T-helper 1 cell treated with Interleukin-12 subunit alpha and Interleukin-12 subunit beta and Interleukin-4 antibody, amounts not matched to agents 30 μg/mL and 1 μg/mL, for 36 hours (primary cell): ENCODE data around the gene SLC6A6.

Experiments
- H3K27ac Mint-ChIP-seq: one replicate; pipeline ENCODE4 v1.8.0; 2021; ENCODE audit warnings: mild to moderate bottlenecking, mixed read lengths
- H3K27me3 Mint-ChIP-seq: one replicate; pipeline ENCODE4 v1.8.0; 2021; ENCODE audit warnings: low read depth, mixed read lengths
- H3K36me3 Mint-ChIP-seq: one replicate; pipeline ENCODE4 v1.8.0; 2021; ENCODE audit warnings: low read depth, mixed read lengths
- H3K4me1 Mint-ChIP-seq: one replicate; pipeline ENCODE4 v1.8.0; 2021; ENCODE audit warnings: low read depth, mixed read lengths
- H3K4me3 Mint-ChIP-seq: one replicate; pipeline ENCODE4 v1.8.0; 2021; ENCODE audit warnings: mild to moderate bottlenecking, moderate library complexity, mixed read lengths
- H3K9me3 Mint-ChIP-seq: one replicate; pipeline ENCODE4 v1.8.0; 2021; ENCODE audit warnings: mixed read lengths

The SLC6A6 gene

DNA sequence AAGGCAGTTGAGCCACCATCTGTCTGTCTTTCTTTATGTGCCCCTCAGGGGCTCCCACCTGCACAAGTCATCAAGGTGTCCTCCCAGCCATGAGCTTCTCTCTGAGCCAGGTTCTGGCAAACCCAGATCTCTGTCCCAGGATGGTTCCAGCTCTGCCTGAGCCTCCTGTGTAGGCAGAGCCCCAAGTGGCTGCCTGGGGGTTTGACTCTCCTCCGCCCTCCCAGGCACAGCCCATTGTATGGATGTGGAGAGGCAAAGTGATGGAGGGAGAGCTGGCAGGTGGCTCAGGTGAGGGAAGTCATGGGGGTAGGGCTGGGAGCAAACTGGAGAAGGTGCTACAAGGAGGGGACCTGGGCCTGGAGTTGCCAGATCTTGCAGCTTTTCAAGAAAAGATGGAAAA is 80.9 kb downstream of the SLC6A6 start:
- H3K4me3 Mint-ChIP-seq, result no peak overlapping the region
- no peaks in the 10 kb centered on the region for H3K4me1 Mint-ChIP-seq
- H3K9me3 Mint-ChIP-seq, result no peaks in the 10 kb centered on the region
- peaks cover 33% of the 10 kb centered on the region for H3K36me3 Mint-ChIP-seq
- no peak overlapping the region for H3K27ac Mint-ChIP-seq
- no peaks in the 10 kb centered on the region for H3K27me3 Mint-ChIP-seq

DNA sequence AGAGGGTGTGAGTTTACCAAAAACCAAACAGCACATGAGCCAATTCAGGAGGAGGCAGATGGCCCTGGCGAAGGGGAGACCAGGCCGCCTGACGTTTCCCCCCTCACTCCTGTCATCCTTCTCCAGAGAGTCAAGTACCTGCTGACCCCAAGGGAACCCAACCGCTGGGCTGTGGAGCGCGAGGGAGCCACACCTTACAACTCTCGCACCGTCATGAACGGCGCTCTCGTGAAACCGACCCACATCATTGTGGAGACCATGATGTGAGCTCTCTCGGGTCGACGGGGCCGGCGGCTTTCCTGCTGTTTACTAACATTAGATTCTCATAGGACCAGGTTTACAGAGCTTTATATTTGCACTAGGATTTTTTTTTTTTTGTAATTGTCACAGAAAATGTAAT is 82.3 kb downstream of the SLC6A6 start:
- Mint-ChIP-seq H3K9me3 (no peaks in the 10 kb centered on the region), H3K27me3 (no peaks in the 10 kb centered on the region), H3K36me3 (peaks cover 26% of the 10 kb centered on the region), H3K4me1 (no peaks in the 10 kb centered on the region), H3K4me3 (no peak overlapping the region), H3K27ac (no peak overlapping the region)

DNA sequence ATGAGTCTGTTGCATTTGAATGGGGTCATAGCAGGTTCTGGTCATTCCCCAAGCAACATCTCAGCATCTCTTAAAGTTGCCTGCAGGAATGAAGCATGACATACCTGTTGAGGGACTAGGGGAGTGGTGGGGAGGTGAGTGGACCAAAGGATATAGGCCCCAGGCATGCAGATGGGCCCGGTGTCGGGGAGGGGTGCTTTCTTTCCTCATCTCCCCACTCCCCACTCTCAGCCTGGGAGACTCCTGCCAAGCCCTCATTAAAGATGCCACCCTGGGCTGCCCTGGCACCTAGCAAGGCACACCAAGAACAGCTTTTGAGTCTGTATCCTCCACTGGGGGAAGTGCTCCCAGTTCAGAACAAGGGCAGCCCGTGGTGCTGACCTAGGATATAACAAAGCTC is 83.6 kb downstream of the SLC6A6 start:
- peaks cover 23% of the 10 kb centered on the region for H3K36me3 Mint-ChIP-seq

DNA sequence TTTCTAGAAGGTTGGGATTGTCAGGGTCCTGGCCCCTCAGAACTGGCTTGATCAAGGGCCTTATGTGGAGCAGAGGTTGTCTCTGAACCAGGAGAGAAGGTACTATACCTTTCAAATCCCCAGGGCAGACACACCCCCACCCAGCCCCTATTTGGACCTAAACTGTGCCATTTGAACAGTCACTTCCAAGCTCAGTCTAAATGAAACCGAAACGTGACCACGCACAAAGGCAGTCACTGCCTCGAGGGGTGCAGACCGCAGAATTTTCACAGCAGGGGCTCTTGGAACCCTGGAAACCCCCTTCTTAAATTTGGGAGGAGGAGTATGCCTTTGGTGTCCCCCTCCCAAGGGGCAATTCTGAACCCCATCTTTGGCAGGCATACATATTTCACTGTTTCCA is 84.1 kb downstream of the SLC6A6 start:
- peaks cover 20% of the 10 kb centered on the region for H3K36me3 Mint-ChIP-seq
- H3K27ac Mint-ChIP-seq, result no peak overlapping the region

More for the DNA sequence above, 83.6 kb downstream of the SLC6A6 start:
- no peak overlapping the region for H3K4me3 Mint-ChIP-seq
- no peak overlapping the region for H3K27ac Mint-ChIP-seq
- H3K4me1 Mint-ChIP-seq, result no peaks in the 10 kb centered on the region
- H3K9me3 Mint-ChIP-seq, result no peaks in the 10 kb centered on the region
- no peaks in the 10 kb centered on the region for H3K27me3 Mint-ChIP-seq

DNA sequence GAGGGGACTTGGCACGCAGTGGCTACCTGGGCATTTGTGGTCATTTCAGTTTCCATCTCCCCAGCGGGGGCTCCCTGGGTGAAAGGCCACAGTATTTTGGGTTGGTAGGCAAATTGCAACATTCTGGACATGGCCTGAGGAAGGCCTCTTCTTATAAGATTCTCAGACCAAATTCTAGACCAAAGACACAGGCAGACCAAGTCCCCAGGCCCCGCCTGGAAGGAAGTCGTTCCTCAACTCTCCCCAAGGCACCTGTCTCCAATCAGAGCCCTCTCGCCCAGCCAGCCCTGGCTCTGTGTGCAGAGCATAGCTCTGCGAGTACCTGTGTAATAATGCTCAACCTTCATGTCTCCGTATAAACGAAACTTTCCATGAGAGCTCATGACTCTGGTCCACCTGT is 84.7 kb downstream of the SLC6A6 start:
- Mint-ChIP-seq H3K27me3 (no peaks in the 10 kb centered on the region), H3K4me1 (no peaks in the 10 kb centered on the region), H3K27ac (no peak overlapping the region), H3K4me3 (no peak overlapping the region), H3K9me3 (no peaks in the 10 kb centered on the region), H3K36me3 (peaks cover 16% of the 10 kb centered on the region)

More for the DNA sequence above, 84.1 kb downstream of the SLC6A6 start:
- H3K4me1 Mint-ChIP-seq, result no peaks in the 10 kb centered on the region
- no peaks in the 10 kb centered on the region for H3K27me3 Mint-ChIP-seq
- H3K4me3 Mint-ChIP-seq, result no peak overlapping the region
- H3K9me3 Mint-ChIP-seq, result no peaks in the 10 kb centered on the region

DNA sequence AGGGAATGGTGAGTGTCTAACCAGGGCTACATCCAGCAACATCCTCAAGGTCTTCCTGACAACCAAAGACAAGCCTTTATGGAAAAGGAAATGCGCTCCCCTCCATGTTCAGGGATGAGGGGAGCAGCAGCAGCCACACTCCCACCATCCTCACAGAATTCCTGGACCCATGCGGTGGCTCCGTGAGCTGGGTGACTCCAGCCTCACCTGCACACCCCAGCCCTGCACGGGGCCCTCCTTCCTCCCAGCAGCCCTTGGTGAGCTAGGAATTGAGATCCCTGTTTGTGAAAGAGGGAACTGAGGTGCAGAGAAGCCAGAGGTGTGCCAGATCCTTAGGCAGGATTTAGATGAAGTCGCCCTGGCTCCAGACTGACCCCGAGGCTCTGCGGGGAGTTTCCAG is 85.4 kb downstream of the SLC6A6 start:
- no peak overlapping the region for H3K4me3 Mint-ChIP-seq
- no peak overlapping the region for H3K27ac Mint-ChIP-seq
- H3K4me1 Mint-ChIP-seq, result no peaks in the 10 kb centered on the region
- no peaks in the 10 kb centered on the region for H3K9me3 Mint-ChIP-seq
- H3K36me3 Mint-ChIP-seq, result peaks cover 16% of the 10 kb centered on the region
- no peaks in the 10 kb centered on the region for H3K27me3 Mint-ChIP-seq

DNA sequence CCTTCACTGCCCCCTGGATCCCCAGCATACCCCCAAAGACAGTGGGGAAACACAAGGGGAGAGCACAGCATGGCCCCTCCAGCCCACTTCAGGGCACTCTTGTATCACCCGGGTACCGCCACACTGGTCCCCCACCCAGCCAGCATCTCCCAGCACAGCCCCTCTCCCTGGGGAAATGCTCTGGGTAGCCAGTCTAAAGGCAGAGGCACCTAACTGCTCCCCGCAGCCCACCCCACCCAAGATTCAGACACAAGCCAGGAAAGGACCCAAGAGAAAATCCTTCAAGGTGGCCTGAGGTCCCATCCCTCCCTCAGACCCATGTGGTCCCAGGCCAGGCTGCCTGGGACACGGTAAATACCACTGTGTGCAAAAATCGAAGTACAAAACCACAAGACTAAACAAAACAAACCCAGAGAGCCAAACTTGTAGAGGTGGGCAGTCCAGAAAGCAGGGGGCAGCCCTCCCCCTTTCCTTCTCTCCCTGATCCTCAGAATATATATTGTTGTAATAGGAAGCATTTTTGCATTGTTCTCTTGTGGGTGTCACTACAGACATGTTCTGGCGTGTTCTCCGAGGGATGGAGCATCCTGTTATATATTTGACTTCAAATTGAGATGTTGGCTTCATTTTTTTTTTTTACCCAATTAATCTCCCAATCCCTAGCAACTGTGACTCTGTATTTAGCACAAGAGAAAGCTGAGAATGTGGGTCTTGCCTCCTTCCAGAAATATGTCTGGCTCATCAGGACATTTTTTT is 86.1 kb downstream of the SLC6A6 start:
- H3K27ac Mint-ChIP-seq, result no peak overlapping the region
- H3K4me3 Mint-ChIP-seq, result no peak overlapping the region
- no peaks in the 10 kb centered on the region for H3K9me3 Mint-ChIP-seq
- H3K36me3 Mint-ChIP-seq, result peaks cover 13% of the 10 kb centered on the region
- H3K4me1 Mint-ChIP-seq, result no peaks in the 10 kb centered on the region
- H3K27me3 Mint-ChIP-seq, result no peaks in the 10 kb centered on the region

DNA sequence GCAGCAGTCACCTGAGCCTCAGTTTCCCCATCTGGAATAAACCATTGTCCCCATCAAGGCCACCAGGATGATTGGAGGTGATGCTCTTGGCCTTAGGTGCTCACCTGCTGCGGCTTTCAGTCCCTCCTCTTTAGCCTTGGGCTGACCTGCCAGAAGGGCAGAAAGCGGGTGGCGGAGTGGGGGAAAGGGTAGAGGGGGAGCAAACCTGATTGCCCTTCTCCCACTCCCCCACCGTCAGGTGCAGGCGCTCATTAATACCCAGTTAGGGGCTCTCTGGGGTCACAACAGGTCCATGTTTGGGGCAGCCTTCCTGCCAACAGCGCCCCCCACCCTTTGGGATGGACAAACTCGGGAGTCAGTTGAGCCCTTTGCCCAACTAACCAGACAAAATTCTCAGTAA is 87.2 kb downstream of the SLC6A6 start:
- Mint-ChIP-seq H3K4me1 (no peaks in the 10 kb centered on the region), H3K27ac (no peak overlapping the region), H3K27me3 (no peaks in the 10 kb centered on the region), H3K9me3 (no peaks in the 10 kb centered on the region), H3K36me3 (peaks cover 8% of the 10 kb centered on the region), H3K4me3 (no peak overlapping the region)

DNA sequence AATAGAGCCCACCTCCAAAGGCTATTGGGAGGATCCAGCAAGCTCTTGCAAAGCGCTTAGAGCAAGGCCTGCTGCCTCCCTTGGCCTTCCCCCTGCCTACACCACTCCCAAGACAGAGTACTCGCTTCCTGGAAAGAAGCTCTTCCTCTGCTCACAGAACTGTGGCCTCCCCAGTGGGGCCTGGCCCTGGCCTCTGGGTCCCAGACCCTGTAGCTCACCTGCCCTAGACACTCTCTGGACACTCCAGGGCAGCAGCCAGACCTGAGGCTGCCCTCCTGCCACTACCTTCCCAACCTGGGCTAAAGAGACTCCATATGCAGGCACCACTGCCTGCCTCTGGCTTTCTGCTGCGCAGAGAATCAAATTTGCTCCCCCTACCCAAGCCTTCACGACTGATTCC is 87.8 kb downstream of the SLC6A6 start:
- Mint-ChIP-seq H3K9me3 (no peaks in the 10 kb centered on the region), H3K4me1 (no peaks in the 10 kb centered on the region), H3K36me3 (peaks cover 5% of the 10 kb centered on the region), H3K27ac (no peak overlapping the region), H3K4me3 (no peak overlapping the region), H3K27me3 (no peaks in the 10 kb centered on the region)

DNA sequence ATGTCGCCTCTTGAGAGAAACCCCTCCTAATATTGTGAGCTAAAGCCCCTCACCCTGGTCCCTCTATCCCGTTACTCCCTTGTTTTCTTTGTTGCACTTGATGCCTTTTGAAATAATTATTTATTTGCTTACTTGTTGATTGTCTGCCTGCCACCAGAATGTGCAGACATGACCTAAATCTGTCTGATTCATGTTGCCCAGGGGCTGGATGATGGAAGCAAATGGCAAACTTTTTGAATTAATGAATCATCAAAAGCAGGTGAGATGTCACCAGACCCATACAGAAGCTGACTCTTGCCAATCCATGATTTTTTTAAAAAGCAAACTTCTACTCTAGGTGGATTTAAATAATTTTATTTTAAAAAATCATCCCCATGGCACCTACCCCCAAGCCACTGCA is 88.4 kb downstream of the SLC6A6 start:
- H3K9me3 Mint-ChIP-seq, result no peaks in the 10 kb centered on the region
- H3K36me3 Mint-ChIP-seq, result peaks cover 2% of the 10 kb centered on the region
- no peaks in the 10 kb centered on the region for H3K27me3 Mint-ChIP-seq
- no peak overlapping the region for H3K4me3 Mint-ChIP-seq
- no peak overlapping the region for H3K27ac Mint-ChIP-seq
- H3K4me1 Mint-ChIP-seq, result no peaks in the 10 kb centered on the region

DNA sequence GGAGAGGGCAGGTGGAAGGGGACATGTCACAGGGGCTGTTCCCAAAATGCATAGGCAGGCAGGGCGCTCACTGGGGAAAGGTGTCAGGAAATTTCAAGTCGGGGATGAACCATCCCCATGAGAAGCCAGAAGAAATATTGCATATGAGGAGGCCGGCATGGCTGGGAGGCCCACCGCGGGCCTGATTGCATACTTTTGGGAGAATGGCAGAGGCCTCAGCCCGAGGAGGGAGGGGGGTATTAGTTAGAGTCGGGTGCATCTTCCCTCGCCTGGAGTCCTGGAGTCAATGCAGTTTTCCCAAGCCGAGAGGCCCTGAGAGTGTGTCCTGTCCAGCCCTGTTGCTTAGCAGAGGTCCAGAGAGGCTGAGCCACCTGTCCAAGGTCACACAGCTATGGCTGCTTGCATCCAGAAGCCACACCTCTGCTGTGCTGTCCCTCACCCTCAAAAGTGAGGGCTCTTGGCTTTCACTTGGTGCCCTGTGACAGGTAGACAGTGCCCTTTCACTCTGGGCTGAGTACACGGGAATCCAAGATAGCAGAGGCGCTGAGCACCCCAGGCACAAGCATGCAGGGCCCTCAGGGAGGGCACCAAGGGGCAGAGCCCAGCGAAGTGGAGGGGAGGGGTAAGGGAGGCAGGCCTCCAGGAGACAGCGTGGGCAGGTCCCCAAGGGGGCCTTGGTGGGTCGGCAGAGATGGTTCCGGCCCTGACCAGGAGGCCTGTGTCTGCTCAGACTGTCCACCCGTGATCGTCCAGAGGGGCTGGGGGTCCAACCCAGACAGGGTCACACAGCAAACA is 89.2 kb downstream of the SLC6A6 start:
- Mint-ChIP-seq H3K9me3 (no peaks in the 10 kb centered on the region), H3K4me1 (no peaks in the 10 kb centered on the region), H3K27ac (no peak overlapping the region), H3K27me3 (no peaks in the 10 kb centered on the region), H3K36me3 (peaks cover 2% of the 10 kb centered on the region), H3K4me3 (no peak overlapping the region)

DNA sequence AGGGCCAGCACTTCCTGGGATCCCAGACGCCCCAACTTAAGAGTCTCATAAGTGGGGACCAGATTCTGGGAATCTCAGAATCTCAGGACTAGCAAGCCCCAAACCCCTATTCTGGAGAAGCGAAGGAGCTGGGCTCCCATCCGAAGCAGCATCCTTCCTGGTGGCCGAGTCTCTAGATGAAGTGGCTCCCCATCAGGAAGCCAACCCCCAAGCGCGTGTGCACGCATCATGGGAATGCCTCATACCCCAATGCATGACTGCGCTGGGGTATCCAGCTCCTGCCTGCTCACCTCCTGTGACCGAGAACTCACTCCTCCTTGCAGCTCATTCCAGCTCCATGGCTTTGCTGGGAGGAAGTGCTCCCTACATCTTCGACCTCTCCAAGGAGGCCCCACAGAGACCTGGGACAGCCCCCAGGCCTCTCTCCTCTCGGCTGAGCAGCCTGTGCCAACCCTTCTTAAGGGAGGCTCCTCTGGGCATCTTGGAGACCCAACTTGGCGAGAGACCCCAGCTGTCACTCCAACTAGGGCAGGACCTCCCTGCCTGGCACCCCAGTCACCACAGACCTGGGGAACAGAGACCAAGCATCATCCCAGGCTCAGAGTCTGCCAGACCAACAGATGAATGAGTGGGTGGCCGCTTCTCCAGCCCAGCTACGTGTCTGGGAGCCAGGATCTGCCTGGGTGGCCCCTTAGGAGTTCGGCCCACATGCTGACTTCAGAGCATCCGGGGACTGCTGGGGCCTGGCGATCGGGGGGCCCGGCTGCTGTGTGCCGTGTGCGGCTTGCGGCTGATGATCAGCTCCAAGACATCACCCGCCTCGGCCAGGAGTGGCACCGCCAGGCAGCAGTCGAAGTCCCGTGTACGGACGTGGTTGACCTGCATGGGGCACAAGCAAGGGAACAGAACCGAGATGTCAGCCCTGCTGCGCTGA is 90.8 kb downstream of the SLC6A6 start:
- Mint-ChIP-seq H3K4me1 (no peaks in the 10 kb centered on the region), H3K27ac (no peak overlapping the region), H3K36me3 (no peaks in the 10 kb centered on the region), H3K4me3 (no peak overlapping the region), H3K27me3 (no peaks in the 10 kb centered on the region), H3K9me3 (no peaks in the 10 kb centered on the region)

DNA sequence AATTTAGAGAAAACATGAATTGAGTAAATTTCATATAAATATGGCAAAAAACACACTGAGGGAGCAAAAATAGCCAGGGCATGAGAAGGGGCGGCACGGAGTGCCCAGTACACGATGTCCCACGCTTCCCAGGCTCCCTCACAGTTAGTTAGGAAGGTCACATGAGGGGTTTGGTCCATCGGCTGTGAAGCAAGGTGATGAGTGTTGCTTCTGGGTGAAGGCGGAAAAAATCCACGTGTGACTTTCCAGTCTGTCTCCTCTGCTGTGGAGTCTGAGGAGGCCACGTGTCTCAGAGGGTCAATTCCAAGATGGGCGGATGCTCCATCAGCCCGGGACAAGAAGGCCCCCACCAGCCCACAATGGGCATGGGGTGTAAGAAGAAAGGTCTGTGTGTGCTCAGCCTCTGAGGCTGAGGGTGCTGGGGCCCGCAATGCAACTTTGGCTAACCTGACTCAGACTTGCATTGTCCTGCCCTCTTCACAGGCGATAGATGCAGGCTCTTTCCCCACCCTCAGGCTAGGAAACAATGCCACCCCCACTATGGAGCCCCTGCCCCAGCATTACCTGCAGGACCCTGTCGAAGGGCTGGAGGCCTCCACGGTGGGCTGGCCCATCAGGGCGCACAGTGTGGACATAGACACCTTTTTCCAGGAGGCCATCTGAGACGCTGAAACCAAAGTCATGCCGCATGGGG is 92.0 kb downstream of the SLC6A6 start:
- H3K4me1 Mint-ChIP-seq, result no peaks in the 10 kb centered on the region
- no peak overlapping the region for H3K27ac Mint-ChIP-seq
- H3K9me3 Mint-ChIP-seq, result no peaks in the 10 kb centered on the region
- H3K4me3 Mint-ChIP-seq, result no peak overlapping the region
- H3K27me3 Mint-ChIP-seq, result no peaks in the 10 kb centered on the region
- H3K36me3 Mint-ChIP-seq, result no peaks in the 10 kb centered on the region

DNA sequence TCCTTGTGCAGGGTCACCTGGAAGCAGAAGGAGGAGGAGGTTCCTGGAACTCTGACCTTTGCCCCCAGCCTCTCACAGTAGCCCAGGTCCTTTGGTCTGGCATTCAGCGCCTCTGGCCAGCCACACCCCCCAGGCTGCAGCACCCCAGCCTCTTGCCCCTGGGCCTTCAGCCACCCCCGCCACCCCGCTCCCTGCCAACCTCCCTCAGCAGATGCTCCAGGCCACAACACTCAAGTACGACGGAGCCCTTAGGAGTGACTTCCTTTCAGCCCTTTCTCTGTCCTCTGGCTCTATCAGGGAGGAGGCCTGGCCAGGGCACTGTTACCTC is 92.5 kb downstream of the SLC6A6 start:
- Mint-ChIP-seq H3K4me1 (no peaks in the 10 kb centered on the region), H3K27ac (no peak overlapping the region), H3K9me3 (no peaks in the 10 kb centered on the region)

More for the DNA sequence above, 92.5 kb downstream of the SLC6A6 start:
- no peak overlapping the region for H3K4me3 Mint-ChIP-seq
- H3K27me3 Mint-ChIP-seq, result peaks cover 2% of the 10 kb centered on the region
- H3K36me3 Mint-ChIP-seq, result no peaks in the 10 kb centered on the region
